GM18951 (cell line): Measurements from ENCODE around the gene KLHL10.
"Not testable (repeated sequence)": the region's sequence is repeated elsewhere in the genome, so short reads cannot be mapped to it uniquely, and the experiment has no call there.

Experiments
- POLR2A ChIP-seq: IDR thresholded peaks from 4 replicates; pipeline ENCODE4 v1.6.1; 2011; ENCODE audit warnings: mild to moderate bottlenecking; ENCODE audit not compliant: insufficient read length, insufficient read depth; ENCODE audit errors: extremely low read depth
- in situ Hi-C: fragments of 300-500 bp; cut with MboI; formaldehyde crosslinking; loops from one replicate; pipeline ENCODE4 v1.12.0; 2022; ENCODE audit warnings: low sequenced_read_pairs, mixed read lengths, inconsistent platforms; ENCODE audit not compliant: unreplicated experiment

The KLHL10 gene

GRCh38 chr17:41848788-41849187 lies 11.2 kb downstream of the KLHL10 start:
- no peak for TF ChIP-seq POLR2A
- in situ Hi-C loops, result no loop called here

GRCh38 chr17:41849251-41849990 lies 11.8 kb downstream of the KLHL10 start:
- in situ Hi-C loops, result no loop called here
- TF ChIP-seq POLR2A, result no peak

- in situ Hi-C loops, result not testable (repeated sequence)
Observed at GRCh38 chr17:41851382-41851781, 13.8 kb downstream of the KLHL10 start.

DNA sequence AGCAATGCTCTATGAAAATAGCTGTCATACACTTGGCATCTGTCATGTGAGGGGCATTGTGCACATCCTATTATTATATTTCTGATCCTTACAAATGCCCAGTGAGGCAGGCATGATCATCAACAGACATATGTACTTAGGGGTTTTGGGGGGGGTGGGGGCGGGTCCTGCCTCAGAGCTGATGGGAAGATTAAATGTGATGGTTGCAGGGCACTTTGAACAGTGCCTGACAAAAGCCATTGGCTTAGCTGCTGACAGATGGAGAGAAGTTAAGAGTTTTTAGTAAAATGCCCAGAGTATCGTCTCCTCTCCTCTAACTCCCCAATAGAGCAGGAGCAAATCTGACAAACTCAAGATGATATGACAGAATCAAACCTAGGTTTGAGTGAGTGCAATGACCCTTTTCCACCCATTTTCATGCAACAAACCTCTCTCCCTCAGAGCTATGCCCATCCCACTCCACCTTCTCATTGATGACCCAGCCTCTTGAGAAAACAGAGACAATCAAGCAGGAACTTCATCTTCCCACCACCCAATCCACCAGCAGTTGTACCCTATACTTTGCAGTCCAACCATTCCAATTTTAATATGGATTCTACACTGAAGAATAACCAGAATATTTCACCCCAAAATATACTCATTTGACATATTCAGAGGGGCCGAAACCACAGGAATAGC lies 22.8 kb downstream of the KLHL10 start:
- no peak for TF ChIP-seq POLR2A
- in situ Hi-C loops, result no loop called here

GRCh38 chr17:41863074-41863848 lies 25.6 kb downstream of the KLHL10 start:
- in situ Hi-C loops, result no loop called here
- TF ChIP-seq POLR2A, result no peak

- no peak for TF ChIP-seq POLR2A
- in situ Hi-C loops, result no loop called here
Observed at GRCh38 chr17:41864498-41864835, 26.8 kb downstream of the KLHL10 start.

DNA sequence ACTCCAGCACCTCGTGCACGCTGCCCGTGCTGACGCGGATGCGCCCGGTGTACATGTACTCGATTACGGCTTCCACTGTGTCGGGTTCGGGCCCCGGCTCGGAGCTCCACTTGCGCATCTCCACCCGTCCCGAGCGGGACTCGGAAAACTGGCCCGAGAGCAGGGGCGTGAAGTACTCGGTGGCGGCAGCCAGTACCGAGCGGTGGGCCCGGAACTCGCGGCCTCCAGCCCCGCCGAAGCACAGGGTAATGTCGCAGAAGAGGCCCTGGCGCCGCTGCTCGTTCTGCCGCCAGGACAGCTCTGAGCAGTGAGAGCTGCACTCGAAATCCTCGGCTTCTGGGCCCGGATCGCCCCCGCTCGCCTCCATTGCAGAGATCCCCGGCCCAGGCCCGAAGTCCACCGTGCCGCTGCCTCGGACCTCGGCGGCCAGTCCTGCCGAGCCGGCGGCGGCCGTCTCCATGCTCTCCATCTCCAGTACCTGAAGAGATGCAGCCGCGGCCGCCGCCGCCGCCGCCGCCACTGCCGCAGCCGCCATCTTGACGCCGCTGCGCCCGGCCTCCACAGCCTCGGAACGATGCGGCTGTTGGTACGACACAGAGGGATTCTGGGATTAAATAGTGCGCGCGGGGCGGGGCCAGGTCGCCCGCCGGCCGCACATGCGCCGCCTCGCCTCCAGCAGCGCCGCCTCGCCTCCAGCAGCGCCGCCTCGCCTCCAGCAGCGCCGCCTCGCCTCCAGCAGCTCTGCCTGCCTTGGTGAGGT lies 27.4 kb downstream of the KLHL10 start, which contains the start of gene KLHL11:
TSS of gene KLHL11 (minus strand) at position 588 of the 760 bp plus-strand sequence. CDS start at position 535, 53 bp downstream.
- in situ Hi-C loops, result no loop called here
- TF ChIP-seq POLR2A, result peak; percentile 96

DNA sequence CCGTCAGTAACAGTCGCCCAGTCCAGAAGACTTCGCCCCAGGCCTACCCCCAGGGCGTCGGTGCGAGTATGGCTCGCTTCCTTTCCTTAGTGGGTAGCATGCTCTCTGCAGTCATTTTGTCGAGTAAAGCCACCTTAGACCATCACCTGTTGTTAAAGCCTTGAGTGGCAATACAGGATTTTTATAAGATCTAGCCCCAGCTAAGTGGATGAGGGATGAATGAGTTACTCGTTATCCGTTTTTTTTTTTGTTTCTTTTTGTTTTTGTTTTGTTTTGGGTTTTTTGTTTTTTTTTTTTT lies 27.9 kb downstream of the KLHL10 start:
- no peak for TF ChIP-seq POLR2A
- in situ Hi-C loops, result no loop called here

GRCh38 chr17:41868568-41868967 lies 30.9 kb downstream of the KLHL10 start:
- in situ Hi-C loops, result no loop called here
- TF ChIP-seq POLR2A, result no peak

- TF ChIP-seq POLR2A, result no peak
- in situ Hi-C loops, result no loop called here
Observed at GRCh38 chr17:41869426-41869825, 31.8 kb downstream of the KLHL10 start.

- no peak for TF ChIP-seq POLR2A
- in situ Hi-C loops, result no loop called here
Observed at GRCh38 chr17:41870097-41870496, 32.5 kb downstream of the KLHL10 start.

- TF ChIP-seq POLR2A, result no peak
- in situ Hi-C loops, result no loop called here
Observed at GRCh38 chr17:41870627-41871026, 33.0 kb downstream of the KLHL10 start.

- in situ Hi-C loops, result no loop called here
- TF ChIP-seq POLR2A, result no peak
Observed at GRCh38 chr17:41871789-41872188, 34.2 kb downstream of the KLHL10 start.
